NCI-H187 (cell line): ENCODE data around the gene COL26A1.

Experiments
- DNase-seq, 2 experiments: peaks; one replicate each; lab custom pipeline; 2025; lab: John Stamatoyannopoulos, UW

COL26A1 gene

GRCh38 chr7:101575168-101575567, 212.5 kb downstream of the COL26A1 start:
- no peak for DNase-seq

DNA sequence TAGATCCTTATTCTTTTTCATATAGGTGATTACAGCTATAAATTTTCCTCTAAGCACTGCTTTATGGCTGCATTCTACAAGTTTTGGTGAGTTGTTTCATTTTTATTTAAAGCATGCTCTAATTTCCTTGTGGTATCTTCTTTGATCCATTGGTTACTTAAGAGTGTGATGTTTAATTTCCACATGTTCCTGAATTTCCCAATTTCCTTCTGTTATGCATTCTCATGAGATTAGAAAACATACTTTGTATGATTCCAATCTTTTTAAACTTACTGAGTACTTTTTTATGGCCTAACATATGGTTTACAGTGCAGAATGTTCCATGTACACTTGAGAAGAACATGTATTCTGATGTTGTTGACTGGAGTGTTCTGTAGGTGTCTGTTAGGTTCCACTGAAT, 213.0 kb downstream of the COL26A1 start:
- DNase-seq, result no peak

DNA sequence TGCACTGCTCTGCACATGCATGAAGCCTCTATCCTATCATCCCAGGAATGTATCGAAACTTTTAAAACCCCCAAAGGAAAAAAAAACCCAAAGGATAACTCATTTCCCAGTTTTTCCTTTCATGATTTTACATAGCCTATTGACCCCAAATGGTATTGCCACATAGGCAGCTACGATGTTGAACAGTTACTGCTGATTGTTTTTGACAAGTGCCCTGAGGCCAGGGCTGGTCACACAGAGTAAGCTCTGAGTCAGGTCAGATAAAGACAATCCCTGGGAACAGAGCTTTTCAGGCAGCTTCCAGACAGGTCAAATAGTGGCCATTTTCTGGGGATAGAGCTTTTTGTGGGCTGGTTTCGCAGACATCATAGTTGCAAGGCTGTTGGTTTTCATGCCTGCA, 214.3 kb downstream of the COL26A1 start:
- no peak for DNase-seq

DNA sequence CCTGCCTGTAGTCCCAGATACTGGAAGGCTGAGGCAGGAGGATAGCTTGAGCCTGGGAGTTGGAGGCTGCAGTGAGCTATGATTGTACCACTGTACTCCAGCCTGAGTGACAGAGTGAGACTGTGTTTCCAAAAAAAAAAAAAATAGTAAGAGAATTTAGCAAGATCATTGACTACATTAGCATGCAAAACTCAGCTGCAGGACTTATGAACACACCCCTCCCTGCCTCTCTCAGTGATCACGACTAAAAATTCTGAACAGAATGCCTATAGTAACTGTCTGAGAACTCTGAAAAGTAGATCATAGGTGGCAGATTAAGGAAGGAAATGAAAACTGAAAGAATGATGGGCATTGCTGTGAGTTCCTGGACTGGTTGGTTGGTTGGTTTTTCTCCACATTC, 215.9 kb downstream of the COL26A1 start:
- DNase-seq, result no peak

DNA sequence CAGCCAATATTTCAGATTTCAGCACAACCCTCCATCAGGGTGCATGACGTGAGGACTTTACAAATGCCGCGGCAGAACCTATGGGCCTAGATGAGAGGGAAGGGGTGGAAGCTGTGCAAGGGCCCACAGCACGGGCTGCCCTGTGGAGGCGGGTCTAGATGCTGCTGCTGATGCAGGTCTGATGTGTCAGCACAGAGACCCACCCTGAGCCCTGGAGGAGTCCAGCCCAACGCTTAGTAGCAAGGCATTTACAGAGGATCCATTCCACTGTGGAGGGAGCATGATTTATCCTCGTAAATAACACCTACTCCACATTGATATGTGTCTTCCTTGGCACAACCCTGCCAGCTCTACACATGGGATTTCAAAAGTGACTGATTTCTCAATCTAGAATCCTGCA, 217.9 kb downstream of the COL26A1 start:
- DNase-seq, result no peak

DNA sequence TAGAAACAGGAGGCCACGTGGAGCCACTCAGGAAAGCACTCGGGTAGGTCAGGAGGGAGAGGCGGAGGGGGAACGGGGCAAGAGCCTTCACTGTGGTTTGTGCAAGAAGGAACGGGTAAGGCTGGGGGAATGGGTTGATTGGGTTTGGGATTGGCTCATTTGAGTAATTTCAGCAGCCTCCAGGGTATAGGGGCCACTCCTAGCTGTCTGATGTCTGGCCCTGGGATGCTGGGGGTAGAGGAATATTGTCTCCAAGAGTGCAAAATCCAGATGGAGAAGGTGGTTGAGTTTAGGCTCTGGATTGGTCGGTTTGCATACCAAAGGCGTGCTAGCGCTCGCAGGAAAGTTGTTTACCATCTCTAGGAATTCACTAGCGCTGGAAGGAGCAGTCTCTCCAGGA, 219.2 kb downstream of the COL26A1 start:
- DNase-seq, result no peak

GRCh38 chr7:101582971-101583370, 220.3 kb downstream of the COL26A1 start:
- DNase-seq, result no peak

DNA sequence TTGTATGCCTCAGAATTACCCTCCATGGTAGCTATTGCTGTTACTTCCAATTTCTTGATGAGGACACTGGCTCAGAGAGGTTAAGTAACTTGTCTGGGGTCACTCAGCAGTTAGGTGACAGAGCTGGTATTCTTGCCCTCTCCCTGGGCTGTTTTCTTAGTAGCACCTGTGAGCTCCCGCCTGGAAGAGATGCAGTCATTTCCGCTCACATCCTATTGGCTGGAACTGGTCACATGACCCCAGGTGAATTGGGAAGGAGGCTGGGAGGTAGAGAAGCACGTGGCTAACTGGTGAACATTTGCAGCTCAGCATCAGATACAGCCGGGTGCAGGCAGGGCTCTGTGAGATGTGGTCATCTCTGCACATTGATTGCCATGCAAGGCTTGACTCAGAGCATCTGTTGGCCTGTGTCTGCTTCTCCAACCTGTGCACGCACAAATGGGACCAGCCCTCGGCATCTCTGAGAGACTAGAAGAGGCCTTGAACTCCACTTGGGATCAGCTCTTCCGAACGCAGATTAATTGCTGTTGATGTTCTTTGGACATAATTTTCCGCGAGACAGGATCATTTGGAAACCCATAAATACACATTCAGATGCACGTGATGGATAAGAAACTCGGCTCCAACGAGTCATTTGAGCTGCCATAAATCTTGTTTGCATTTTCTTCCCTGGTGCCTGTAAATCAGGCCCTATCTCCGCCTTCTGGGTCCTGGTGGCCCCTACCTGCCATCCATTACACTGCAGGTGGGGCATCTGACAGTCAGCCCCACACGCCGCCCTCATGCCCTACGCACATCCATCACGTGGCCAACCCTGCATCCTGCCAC, 223.6 kb downstream of the COL26A1 start:
- DNase-seq, result no peak

DNA sequence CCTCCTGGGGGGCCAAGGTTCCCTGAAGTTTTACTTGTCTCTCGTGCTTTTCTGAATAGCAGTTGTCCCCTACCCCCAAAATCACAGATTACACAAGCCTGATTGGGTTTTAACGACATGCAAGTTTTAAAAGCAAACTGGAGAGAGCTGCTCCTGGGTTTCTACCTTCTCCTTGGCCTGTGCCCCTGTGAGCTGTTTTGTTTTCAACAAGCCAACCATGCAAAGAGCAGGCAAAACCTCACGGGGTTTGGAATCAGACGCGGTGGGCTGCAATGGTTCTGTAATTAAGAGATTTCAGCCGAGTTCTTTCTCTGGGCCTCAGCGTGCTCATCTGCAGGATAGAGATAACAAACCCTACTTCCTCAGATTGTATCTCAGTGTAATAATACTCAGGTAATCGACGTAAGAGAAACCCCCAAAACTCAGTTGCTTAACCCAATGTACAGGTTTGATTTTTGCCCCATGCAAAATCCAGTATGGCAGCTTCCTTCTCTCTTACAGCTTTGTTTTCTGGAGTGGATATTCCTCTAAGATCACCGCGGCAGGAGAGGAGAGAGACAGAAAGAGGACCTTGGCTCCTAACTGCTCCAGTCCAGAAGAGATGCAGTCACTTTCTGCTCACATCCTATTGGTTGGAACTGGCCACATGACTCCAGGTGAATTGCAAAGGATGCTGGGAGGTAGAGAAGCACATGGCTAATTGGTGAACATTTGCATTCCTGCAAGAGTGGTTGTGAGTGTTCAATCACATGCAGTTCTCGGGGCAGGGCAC, 224.4 kb downstream of the COL26A1 start:
- no peak for DNase-seq

DNA sequence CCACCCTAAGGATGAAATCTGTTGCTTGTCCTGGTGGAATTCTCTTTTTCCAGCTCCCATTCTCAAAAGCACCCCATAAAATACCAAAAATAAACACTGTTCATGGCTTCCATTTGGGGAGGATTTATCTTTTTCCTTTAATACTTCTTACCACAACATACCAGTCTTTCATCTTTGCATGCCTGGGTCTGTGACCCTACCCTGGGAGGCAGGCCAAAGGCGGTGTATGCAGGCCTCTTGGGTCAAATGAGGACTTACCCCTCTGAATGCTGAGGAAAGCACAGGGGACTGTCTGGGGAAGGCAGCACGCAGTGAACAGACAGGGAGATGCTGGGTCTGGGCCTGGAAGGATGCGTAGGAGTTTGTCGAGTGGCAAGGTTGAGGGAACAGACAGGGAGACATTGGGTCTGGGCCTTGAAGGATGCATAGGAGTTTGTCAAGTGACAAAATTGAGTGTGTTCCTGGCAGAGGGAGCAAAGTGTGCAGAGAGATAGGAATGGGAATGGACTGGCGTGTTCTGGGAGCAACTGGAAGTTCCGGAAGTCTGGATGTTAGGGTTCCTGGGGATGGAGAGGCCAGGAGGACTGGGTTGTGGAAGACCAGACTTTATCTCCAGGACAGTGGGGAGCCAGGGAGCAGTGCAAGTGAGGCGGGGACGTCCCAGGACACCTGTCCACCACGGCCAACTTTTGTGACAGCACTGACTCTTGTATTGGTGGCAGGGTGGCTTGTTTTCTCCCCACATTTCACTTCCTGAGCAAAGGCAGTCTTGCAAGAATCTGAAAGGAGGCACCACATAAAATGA, 225.7 kb downstream of the COL26A1 start:
- DNase-seq, result no peak

- no peak for DNase-seq
Observed at GRCh38 chr7:101589052-101589451, 226.4 kb downstream of the COL26A1 start.

GRCh38 chr7:101589976-101590662, 227.4 kb downstream of the COL26A1 start:
- DNase-seq, result no peak

- DNase-seq, result no peak
Observed at GRCh38 chr7:101590663-101591435, 228.2 kb downstream of the COL26A1 start.

GRCh38 chr7:101591504-101591903, 228.8 kb downstream of the COL26A1 start:
- DNase-seq, result no peak

DNA sequence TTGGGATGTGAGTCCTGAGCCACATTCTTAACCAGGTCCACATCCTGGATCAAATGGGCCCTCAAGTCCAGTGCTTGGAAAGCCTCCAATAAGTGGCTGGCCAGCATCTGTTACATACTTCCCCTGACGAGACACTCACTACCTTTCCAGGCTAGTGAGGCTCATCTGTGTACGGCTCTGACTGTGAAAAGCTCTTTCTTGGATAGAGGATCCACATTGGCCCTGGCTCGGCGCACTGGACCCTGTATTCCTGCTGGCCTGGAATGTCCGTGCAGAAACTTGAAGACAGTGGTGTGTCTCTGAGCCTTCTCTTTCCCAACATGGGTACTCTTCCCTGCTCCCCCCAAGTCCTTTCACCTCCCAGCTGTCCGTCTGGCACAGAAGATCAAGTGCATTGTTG, 230.9 kb downstream of the COL26A1 start:
- DNase-seq, result no peak

DNA sequence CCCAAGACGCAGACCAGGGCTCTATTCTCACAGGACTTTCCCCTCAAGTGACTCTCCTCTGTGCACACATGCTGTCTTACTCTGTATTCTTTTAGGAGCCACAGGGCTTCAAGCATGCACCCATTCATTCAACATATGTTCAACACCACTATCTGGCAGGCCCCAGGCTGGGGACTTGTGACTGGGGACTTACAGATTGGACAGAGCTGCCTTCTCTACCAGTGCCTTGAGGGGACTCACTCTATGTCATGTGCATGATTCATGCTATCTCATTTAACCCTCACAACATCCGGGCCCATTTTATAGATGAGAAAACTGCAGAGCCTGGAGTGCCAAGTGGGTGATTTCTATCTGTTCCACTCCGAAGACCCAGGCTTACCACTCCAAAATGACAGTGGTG, 232.1 kb downstream of the COL26A1 start:
- no peak for DNase-seq

- no peak for DNase-seq
Observed at GRCh38 chr7:101595246-101595645, 232.6 kb downstream of the COL26A1 start.

GRCh38 chr7:101595766-101596537, 233.3 kb downstream of the COL26A1 start:
- DNase-seq, result no peak

DNA sequence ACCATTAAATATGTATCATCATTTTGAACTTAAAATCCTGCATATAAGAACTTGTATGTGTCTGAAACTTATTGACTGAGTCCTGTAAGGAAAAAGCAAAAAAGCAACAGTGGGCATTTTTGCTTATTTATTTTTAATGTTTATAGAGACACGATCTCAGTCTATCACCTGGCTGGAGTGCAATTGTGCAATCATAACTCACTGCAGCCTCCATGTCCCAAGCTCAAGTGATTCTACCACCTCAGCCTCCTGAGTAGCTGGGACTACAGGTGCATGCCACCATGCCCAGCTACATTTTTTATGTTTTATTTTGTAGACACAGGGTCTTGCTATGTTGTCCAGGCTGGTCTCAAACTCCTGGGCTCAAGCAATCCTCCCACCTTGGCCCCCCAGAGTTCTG, 234.2 kb downstream of the COL26A1 start:
- no peak for DNase-seq

GRCh38 chr7:101597941-101598340, 235.3 kb downstream of the COL26A1 start:
- DNase-seq, result no peak
